Peyer's patch (tissue), 4 donors: Measurements from ENCODE around the gene XRRA1.

ENCODE experiments used
- POLR2A ChIP-seq, 2 donors: fragments of 450-650 bp; IDR thresholded peaks; one replicate each; pipeline ENCODE4 v1.5.1; 2017; ENCODE audit warnings: antibody characterized with exemption in 2 of 2, mild to moderate bottlenecking in 2 of 2, moderate library complexity in 2 of 2
- TF ChIP-seq, protein P1 (sequence below), 6 experiments: fragments of 450-650 bp in 4 of 6; fragments of 200-600 bp in 2 of 6; sonication (generic) in 1 of 6; IDR thresholded peaks; one replicate each; pipeline ENCODE4 v1.5.1; 2017 to 2019; ENCODE audit warnings: antibody characterized with exemption in 6 of 6, mild to moderate bottlenecking in 3 of 6, moderate library complexity in 1 of 6

DNA sequence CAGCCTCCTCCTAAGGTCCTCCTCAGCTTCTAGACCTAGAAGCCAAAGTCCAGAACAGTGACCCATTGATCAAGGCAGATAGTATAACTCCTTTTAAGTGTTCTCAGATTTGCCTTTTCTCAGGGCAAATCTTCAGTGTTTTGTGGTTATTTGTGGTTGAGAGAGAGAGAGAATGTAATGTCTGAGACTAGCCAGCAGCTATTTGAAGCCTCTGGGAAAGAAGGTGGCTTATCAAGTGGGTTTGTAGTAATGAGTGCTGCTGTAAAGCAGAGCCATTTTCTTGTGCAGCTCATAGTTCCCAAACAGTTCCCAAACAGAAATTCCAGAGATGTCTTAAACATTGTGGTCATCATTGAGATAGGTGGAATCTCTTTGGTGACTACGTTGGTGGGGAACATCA, 110.7 kb downstream of the XRRA1 start:
- TF ChIP-seq, protein P1, sequence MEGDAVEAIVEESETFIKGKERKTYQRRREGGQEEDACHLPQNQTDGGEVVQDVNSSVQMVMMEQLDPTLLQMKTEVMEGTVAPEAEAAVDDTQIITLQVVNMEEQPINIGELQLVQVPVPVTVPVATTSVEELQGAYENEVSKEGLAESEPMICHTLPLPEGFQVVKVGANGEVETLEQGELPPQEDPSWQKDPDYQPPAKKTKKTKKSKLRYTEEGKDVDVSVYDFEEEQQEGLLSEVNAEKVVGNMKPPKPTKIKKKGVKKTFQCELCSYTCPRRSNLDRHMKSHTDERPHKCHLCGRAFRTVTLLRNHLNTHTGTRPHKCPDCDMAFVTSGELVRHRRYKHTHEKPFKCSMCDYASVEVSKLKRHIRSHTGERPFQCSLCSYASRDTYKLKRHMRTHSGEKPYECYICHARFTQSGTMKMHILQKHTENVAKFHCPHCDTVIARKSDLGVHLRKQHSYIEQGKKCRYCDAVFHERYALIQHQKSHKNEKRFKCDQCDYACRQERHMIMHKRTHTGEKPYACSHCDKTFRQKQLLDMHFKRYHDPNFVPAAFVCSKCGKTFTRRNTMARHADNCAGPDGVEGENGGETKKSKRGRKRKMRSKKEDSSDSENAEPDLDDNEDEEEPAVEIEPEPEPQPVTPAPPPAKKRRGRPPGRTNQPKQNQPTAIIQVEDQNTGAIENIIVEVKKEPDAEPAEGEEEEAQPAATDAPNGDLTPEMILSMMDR (IDR thresholded peaks at IDR 0.05), result no peak
- no peak for TF ChIP-seq POLR2A (IDR thresholded peaks at IDR 0.05)
